ENCODE data around the gene ARL15. TPM values are rescaled to one million over a fixed set of nuclear protein-coding genes. Genes with fewer than 3 reads are reported as not detected.

Gene ARL15
- total and polyA plus RNA-seq, 2 experiments from 2014 or later, result 7.8 to 9.9 TPM

DNA sequence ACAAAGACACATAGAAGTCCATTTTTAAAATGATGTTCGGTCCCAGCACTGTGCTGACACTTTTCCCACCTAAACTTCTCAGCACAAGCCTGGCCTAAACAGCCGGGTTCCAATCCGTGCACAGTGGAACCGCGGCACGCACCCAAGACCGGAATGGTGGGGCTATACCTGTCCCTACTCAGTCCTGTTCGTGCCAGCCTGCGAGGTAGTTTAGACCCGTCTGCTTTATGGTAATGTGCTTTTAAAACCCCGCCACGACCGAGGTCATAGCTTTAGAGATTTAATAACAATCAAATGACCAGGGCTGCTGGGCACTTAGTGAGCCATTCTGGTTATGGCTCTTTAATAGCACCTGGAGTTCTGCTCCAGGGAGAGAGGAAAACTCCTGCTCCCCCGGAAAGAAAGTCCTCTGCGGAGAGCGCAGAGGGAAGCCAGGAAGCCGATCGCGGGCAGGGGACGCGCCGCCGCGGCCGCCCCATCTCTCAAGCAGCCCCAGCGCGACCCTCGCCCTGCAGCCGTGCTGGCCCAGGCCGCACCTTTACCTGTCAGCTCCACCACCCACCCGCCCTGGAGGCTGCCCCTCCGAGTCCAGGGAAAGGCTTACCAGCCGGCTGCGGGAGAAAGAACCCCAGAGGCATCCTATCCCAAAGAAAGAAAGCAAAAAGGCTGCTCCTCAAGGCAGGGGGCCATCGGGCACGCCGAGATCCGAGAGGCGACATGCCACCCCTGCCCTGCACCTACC, 511 bp downstream of the ARL15 start:
- no peaks in the 10 kb centered on the region for H3K36me3 ChIP-seq (ENCODE audit: low read depth)
- peak overlapping the region; percentile 95 for H2AFZ ChIP-seq
- H3K27ac ChIP-seq, result peak overlapping the region; percentile 47
- H3K4me2 ChIP-seq (ENCODE audit: unreplicated experiment), result peak overlapping the region; percentile 94
- H3K9me2 ChIP-seq (ENCODE audit: insufficient read depth), result no peaks in the 10 kb centered on the region
- peak overlapping the region; percentile 89 for H3K9ac ChIP-seq
- in situ Hi-C loops (cut with MboI), result no loop called here
- peak; percentile 62 for DNase-seq
- H3K27me3 ChIP-seq (replicated peaks; ENCODE audit: insufficient read depth), result no peaks in the 10 kb centered on the region
- no peaks in the 10 kb centered on the region for H4K20me1 ChIP-seq (ENCODE audit: insufficient read depth)
- H3F3A ChIP-seq (ENCODE audit: insufficient read depth), result no peaks in the 10 kb centered on the region
- H3K4me1 ChIP-seq (ENCODE audit: insufficient read depth), result peaks cover 9% of the 10 kb centered on the region; the same call in 1 of the 2 replicates
- H3K9me3 ChIP-seq (ENCODE audit: low read depth), result no peaks in the 10 kb centered on the region
- H3K4me3 ChIP-seq, result peak overlapping the region; percentile 86
- no peak for TF ChIP-seq EZH2 (IDR thresholded peaks at IDR 0.05; ENCODE audit: insufficient read depth, poor library complexity, severe bottlenecking)
- peaks cover 49% of the 10 kb centered on the region for H3K79me2 ChIP-seq (ENCODE audit: insufficient read depth)
- 1 to 2% methylated on average over 39 of the region's 39 CpGs for WGBS, 2 experiments (ENCODE audit: low coverage in 1 of 2, low lambda C conversion rate in 2 of 2, missing lambda C conversion rate in 2 of 2)

DNA sequence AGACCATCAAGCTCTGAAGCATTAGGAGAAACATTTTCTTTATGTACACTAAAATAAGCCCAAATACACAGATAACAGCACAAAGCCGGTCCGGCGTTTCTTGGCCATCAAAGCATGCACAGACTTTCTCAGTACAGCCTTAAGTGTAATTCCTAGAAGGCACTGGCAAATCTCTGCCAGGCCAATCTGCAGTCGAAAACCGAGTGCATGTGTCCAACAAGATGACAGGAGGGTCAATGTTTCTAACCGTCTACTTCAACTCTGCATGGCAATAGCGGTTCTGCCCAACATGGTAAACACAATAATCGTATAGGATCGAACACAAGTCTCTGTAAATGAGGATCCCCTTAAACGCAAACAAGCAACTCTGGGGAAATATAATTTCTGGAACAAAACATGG, 1.1 kb downstream of the ARL15 start:
- peak; percentile 48 for DNase-seq
- H3K4me1 ChIP-seq (ENCODE audit: insufficient read depth), result peaks cover 9% of the 10 kb centered on the region; the same call in 1 of the 2 replicates
- peak overlapping the region; percentile 95 for H2AFZ ChIP-seq
- 2% methylated on average over 10 of the region's 10 CpGs for WGBS, 2 experiments (ENCODE audit: low coverage in 1 of 2, low lambda C conversion rate in 2 of 2, missing lambda C conversion rate in 2 of 2)
- TF ChIP-seq EZH2phosphoT487 (IDR thresholded peaks at IDR 0.05; ENCODE audit: insufficient read depth, low read depth), result no peak
- TF ChIP-seq EZH2 (IDR thresholded peaks at IDR 0.05; ENCODE audit: insufficient read depth, poor library complexity, severe bottlenecking), result no peak
- H3K27ac ChIP-seq, result no peak overlapping the region
- peaks cover 51% of the 10 kb centered on the region for H3K79me2 ChIP-seq (ENCODE audit: insufficient read depth)
- no peaks in the 10 kb centered on the region for H3K36me3 ChIP-seq (ENCODE audit: low read depth)
- H4K20me1 ChIP-seq (ENCODE audit: insufficient read depth), result no peaks in the 10 kb centered on the region
- in situ Hi-C loops (cut with MboI), result no loop called here
- peak overlapping the region; percentile 89 for H3K9ac ChIP-seq
- H3K4me3 ChIP-seq, result peak overlapping the region; percentile 86
- H3K9me2 ChIP-seq (ENCODE audit: insufficient read depth), result no peaks in the 10 kb centered on the region
- peak overlapping the region; percentile 94 for H3K4me2 ChIP-seq (ENCODE audit: unreplicated experiment)
- no peaks in the 10 kb centered on the region for H3K27me3 ChIP-seq (replicated peaks; ENCODE audit: insufficient read depth)
- no peaks in the 10 kb centered on the region for H3K9me3 ChIP-seq (ENCODE audit: low read depth)
- no peaks in the 10 kb centered on the region for H3F3A ChIP-seq (ENCODE audit: insufficient read depth)

DNA sequence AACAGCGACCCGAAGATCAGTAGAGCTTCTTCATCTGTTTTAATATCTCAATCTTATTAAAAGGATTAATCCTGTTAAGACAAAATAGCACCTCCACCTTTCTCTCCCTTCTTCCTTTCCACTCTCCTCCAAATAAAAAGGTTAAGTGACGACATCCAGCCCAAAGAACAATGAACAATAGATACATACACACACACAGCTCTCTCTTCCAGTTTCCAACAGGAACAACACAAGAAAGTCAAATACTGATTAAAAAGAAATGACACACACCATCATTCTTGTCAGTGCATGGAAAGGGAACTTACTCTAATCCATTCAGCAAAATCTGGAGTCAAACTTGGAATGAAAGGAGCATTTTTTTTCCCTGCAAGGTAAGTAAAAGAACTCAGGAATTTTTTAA, 2.8 kb downstream of the ARL15 start:
- no peak for DNase-seq
- TF ChIP-seq EZH2 (IDR thresholded peaks at IDR 0.05; ENCODE audit: insufficient read depth, poor library complexity, severe bottlenecking), result no peak
- TF ChIP-seq EZH2phosphoT487 (IDR thresholded peaks at IDR 0.05; ENCODE audit: insufficient read depth, low read depth), result no peak
- Histone ChIP-seq H3K4me1 (ENCODE audit: insufficient read depth) (peaks cover 9% of the 10 kb centered on the region; the same call in 1 of the 2 replicates), H3K4me2 (ENCODE audit: unreplicated experiment) (no peak overlapping the region), H3K79me2 (ENCODE audit: insufficient read depth) (peaks cover 59% of the 10 kb centered on the region), H3K4me3 (no peak overlapping the region), H3K27ac (no peak overlapping the region), H4K20me1 (ENCODE audit: insufficient read depth) (no peaks in the 10 kb centered on the region), H3F3A (ENCODE audit: insufficient read depth) (no peaks in the 10 kb centered on the region), H2AFZ (no peak overlapping the region), H3K27me3 (replicated peaks; ENCODE audit: insufficient read depth) (no peaks in the 10 kb centered on the region), H3K36me3 (ENCODE audit: low read depth) (no peaks in the 10 kb centered on the region), H3K9ac (no peak overlapping the region), H3K9me2 (ENCODE audit: insufficient read depth) (no peaks in the 10 kb centered on the region), H3K9me3 (ENCODE audit: low read depth) (no peaks in the 10 kb centered on the region)
- in situ Hi-C loops (cut with MboI), result no loop called here
- 98% methylated on average over 3 of the region's 3 CpGs for WGBS, 2 experiments (ENCODE audit: low coverage in 1 of 2, low lambda C conversion rate in 2 of 2, missing lambda C conversion rate in 2 of 2)

DNA sequence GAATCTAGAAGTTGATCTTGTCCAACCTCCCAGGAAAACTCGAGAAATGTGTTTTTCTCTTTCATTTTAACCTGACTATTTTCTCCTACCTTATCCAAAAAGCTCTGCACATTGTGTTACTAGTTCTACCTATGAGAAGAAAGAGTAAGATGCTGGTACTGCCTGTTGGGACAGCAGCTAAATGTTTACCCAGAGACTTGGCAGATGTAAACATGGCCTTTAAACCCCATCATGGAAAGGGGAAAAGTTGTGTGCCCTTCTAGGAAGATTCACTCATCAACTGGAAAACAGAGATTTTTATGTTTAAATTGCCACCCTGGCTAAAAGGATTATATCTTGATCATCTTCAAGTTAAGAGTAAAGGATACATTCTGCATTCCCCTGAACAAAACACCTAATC, 3.5 kb downstream of the ARL15 start:
- no peak for DNase-seq
- Histone ChIP-seq H3K27me3 (replicated peaks; ENCODE audit: insufficient read depth) (no peaks in the 10 kb centered on the region), H3K4me3 (no peak overlapping the region), H3K79me2 (ENCODE audit: insufficient read depth) (peaks cover 62% of the 10 kb centered on the region), H3K9me3 (ENCODE audit: low read depth) (no peaks in the 10 kb centered on the region), H2AFZ (no peak overlapping the region), H3K9me2 (ENCODE audit: insufficient read depth) (no peaks in the 10 kb centered on the region), H3K27ac (no peak overlapping the region), H3K36me3 (ENCODE audit: low read depth) (no peaks in the 10 kb centered on the region), H4K20me1 (ENCODE audit: insufficient read depth) (no peaks in the 10 kb centered on the region), H3F3A (ENCODE audit: insufficient read depth) (no peaks in the 10 kb centered on the region), H3K4me2 (ENCODE audit: unreplicated experiment) (no peak overlapping the region), H3K9ac (no peak overlapping the region), H3K4me1 (ENCODE audit: insufficient read depth) (peaks cover 14% of the 10 kb centered on the region; the same call in 1 of the 2 replicates)
- in situ Hi-C loops (cut with MboI), result no loop called here
- WGBS, 2 experiments (ENCODE audit: low coverage in 1 of 2, low lambda C conversion rate in 2 of 2, missing lambda C conversion rate in 2 of 2), result 100% methylated on average over 1 of the region's 1 CpG
- TF ChIP-seq EZH2phosphoT487 (IDR thresholded peaks at IDR 0.05; ENCODE audit: insufficient read depth, low read depth) (no peak), EZH2 (IDR thresholded peaks at IDR 0.05; ENCODE audit: insufficient read depth, poor library complexity, severe bottlenecking) (no peak)
